H9 (cell line): ENCODE data around the gene YES1. TPM values are rescaled to one million over a fixed set of nuclear protein-coding genes. Genes with fewer than 3 reads are reported as not detected.

Source experiments
- DNase-seq: peaks from one replicate; pipeline ENCODE4 v3.0.0-alpha.2; 2017
- H2AFZ ChIP-seq: one replicate; pipeline ENCODE4 v1.6.1; 2013; ENCODE audit warnings: mild to moderate bottlenecking, low read length, control low read depth, moderate library complexity
- H2AK5ac ChIP-seq: 2 replicates; pipeline ENCODE4 v1.6.1; 2013; ENCODE audit warnings: low read length, control low read depth, mixed read lengths; ENCODE audit not compliant: insufficient read length
- H2BK120ac ChIP-seq: one replicate; pipeline ENCODE4 v1.6.1; 2013; ENCODE audit warnings: low read depth, mild to moderate bottlenecking, low read length, control low read depth, inconsistent platforms; ENCODE audit not compliant: poor library complexity, severe bottlenecking
- H2BK12ac ChIP-seq: 2 replicates; pipeline ENCODE4 v1.6.1; 2013; ENCODE audit warnings: low read length, control low read depth, mixed read lengths, low read depth; ENCODE audit not compliant: insufficient read length
- H2BK15ac ChIP-seq: 2 replicates; pipeline ENCODE4 v1.6.1; 2013; ENCODE audit warnings: low read depth, low read length, control low read depth
- H2BK20ac ChIP-seq: one replicate; pipeline ENCODE4 v1.6.1; 2013; ENCODE audit warnings: low read depth, mild to moderate bottlenecking, low read length, control low read depth, inconsistent platforms; ENCODE audit not compliant: poor library complexity, severe bottlenecking
- H2BK5ac ChIP-seq: 2 replicates; pipeline ENCODE4 v1.6.1; 2013; ENCODE audit warnings: low read length, control low read depth, mixed read lengths; ENCODE audit not compliant: insufficient read length
- H3K14ac ChIP-seq: 2 replicates; pipeline ENCODE4 v1.6.1; 2013; ENCODE audit warnings: low read length, control low read depth; ENCODE audit not compliant: insufficient read depth
- H3K18ac ChIP-seq: 2 replicates; pipeline ENCODE4 v1.6.1; 2013; ENCODE audit warnings: low read depth, mild to moderate bottlenecking, mixed read lengths, low read length, control low read depth; ENCODE audit not compliant: insufficient read length
- H3K23ac ChIP-seq: 2 replicates; pipeline ENCODE4 v1.6.1; 2013; ENCODE audit warnings: low read length, control low read depth, mixed read lengths, low read depth; ENCODE audit not compliant: insufficient read length
- H3K23me2 ChIP-seq: 2 replicates; pipeline ENCODE4 v1.6.1; 2013; ENCODE audit warnings: low read depth, mild to moderate bottlenecking, mixed read lengths, low read length, control low read depth; ENCODE audit not compliant: insufficient read length, poor library complexity, severe bottlenecking
- H3K27ac ChIP-seq: 2 replicates; pipeline ENCODE4 v1.5.1; 2013; ENCODE audit warnings: low read length, control low read depth, mixed read lengths, low read depth; ENCODE audit not compliant: insufficient read length
- H3K27me3 ChIP-seq: 2 replicates; pipeline ENCODE4 v1.6.1; 2013; ENCODE audit warnings: low read length, control low read depth, inconsistent platforms; ENCODE audit not compliant: insufficient read depth
- H3K4ac ChIP-seq: 2 replicates; pipeline ENCODE4 v1.6.1; 2013; ENCODE audit warnings: low read depth, mild to moderate bottlenecking, control low read depth, inconsistent platforms, low read length, moderate library complexity
- H3K4me1 ChIP-seq: 2 replicates; pipeline ENCODE4 v1.6.1; 2013; ENCODE audit warnings: low read length, control low read depth, inconsistent platforms; ENCODE audit not compliant: insufficient read depth
- H3K4me2 ChIP-seq: 2 replicates; pipeline ENCODE4 v1.6.1; 2013; ENCODE audit warnings: low read length, control low read depth, mixed read lengths; ENCODE audit not compliant: insufficient read length, insufficient read depth
- H3K56ac ChIP-seq: 2 replicates; pipeline ENCODE4 v1.6.1; 2013; ENCODE audit warnings: low read depth, mild to moderate bottlenecking, mixed read lengths, low read length, control low read depth; ENCODE audit not compliant: insufficient read length
- H3K79me1 ChIP-seq: 2 replicates; pipeline ENCODE4 v1.6.1; 2013; ENCODE audit warnings: low read depth, mild to moderate bottlenecking, moderate library complexity, low read length, control low read depth, inconsistent platforms; ENCODE audit not compliant: insufficient read depth, poor library complexity, severe bottlenecking
- H3K79me2 ChIP-seq: 2 replicates; pipeline ENCODE4 v1.6.1; 2013; ENCODE audit warnings: low read length, control low read depth, inconsistent platforms; ENCODE audit not compliant: insufficient read depth
- H3K9ac ChIP-seq: 2 replicates; pipeline ENCODE4 v1.6.1; 2013; ENCODE audit warnings: low read length, control low read depth, mixed read lengths; ENCODE audit not compliant: insufficient read length; ENCODE audit errors: extremely low read depth
- H3K9me3 ChIP-seq: one replicate; pipeline ENCODE4 v1.6.1; 2013; ENCODE audit warnings: low read depth, low read length, inconsistent platforms; ENCODE audit not compliant: control insufficient read depth
- H3T11ph ChIP-seq: one replicate; pipeline ENCODE4 v1.6.1; 2013; ENCODE audit warnings: mild to moderate bottlenecking, low read length, control low read depth, inconsistent platforms
- H4K20me1 ChIP-seq: one replicate; pipeline ENCODE4 v1.6.1; 2013; ENCODE audit not compliant: control insufficient read depth, insufficient read length, insufficient read depth
- H4K5ac ChIP-seq: 2 replicates; pipeline ENCODE4 v1.6.1; 2013; ENCODE audit warnings: low read depth, mild to moderate bottlenecking, mixed read lengths, low read length, control low read depth; ENCODE audit not compliant: insufficient read length
- H4K8ac ChIP-seq: replicated peaks from 2 replicates; pipeline ENCODE4 v1.6.1; 2013; ENCODE audit warnings: low read length, control low read depth, mixed read lengths, low read depth; ENCODE audit not compliant: insufficient read length
- H4K91ac ChIP-seq: 2 replicates; pipeline ENCODE4 v1.6.1; 2013; ENCODE audit warnings: low read depth, mild to moderate bottlenecking, moderate library complexity, mixed read lengths, low read length, control low read depth; ENCODE audit not compliant: insufficient read length
- H3K27ac Mint-ChIP-seq, 3 experiments: 2 replicates in 2 of 3; 3 replicates in 1 of 3; pipeline ENCODE4 v1.8.0; 2020 to 2021; ENCODE audit warnings: mixed read lengths in 3 of 3, mild to moderate bottlenecking in 1 of 3, moderate library complexity in 1 of 3
- H3K27me3 Mint-ChIP-seq: 2 replicates; pipeline ENCODE4 v1.8.0; 2021; ENCODE audit warnings: low read depth, mild to moderate bottlenecking, moderate library complexity, mixed read lengths
- H3K36me3 Mint-ChIP-seq, 3 experiments: 2 replicates in 2 of 3; 3 replicates in 1 of 3; pipeline ENCODE4 v1.8.0; 2020 to 2021; ENCODE audit warnings: low read depth in 3 of 3, mixed read lengths in 3 of 3; ENCODE audit not compliant: insufficient read depth in 1 of 3
- H3K4me1 Mint-ChIP-seq, 2 experiments: 2 replicates each; pipeline ENCODE4 v1.8.0; 2020; ENCODE audit warnings: mixed read lengths in 2 of 2
- H3K4me3 Mint-ChIP-seq, 2 experiments: 2 replicates in 1 of 2; 3 replicates in 1 of 2; pipeline ENCODE4 v1.8.0; 2020 to 2021; ENCODE audit warnings: mild to moderate bottlenecking in 2 of 2, mixed read lengths in 2 of 2, moderate library complexity in 1 of 2
- H3K9me3 Mint-ChIP-seq, 2 experiments: 2 replicates in 1 of 2; 3 replicates in 1 of 2; pipeline ENCODE4 v1.8.0; 2020; ENCODE audit warnings: mild to moderate bottlenecking in 2 of 2, mixed read lengths in 2 of 2, moderate library complexity in 1 of 2
- WGBS: extraction: QIAGEN DNeasy Blood & Tissue Kit; methylation state at CpG from one replicate; pipeline ENCODE4 v1.1.7; 2013; ENCODE audit warnings: missing lambda C conversion rate, low lambda C conversion rate, mixed read lengths; ENCODE audit not compliant: insufficient read length; ENCODE audit errors: extremely low coverage; 5-methylcytosine and 5-hydroxymethylcytosine counted together
- total RNA-seq: library from RNA; stranded (reverse); gene quantifications from 2 replicates; pipeline ENCODE4 v1.2.1, GENCODE V29; 2021
- TF ChIP-seq, protein P1 (sequence below): fragments of 200-600 bp; sonication (generic); conservative IDR thresholded peaks from 3 replicates; pipeline ENCODE4 v1.8.0; 2021; ENCODE audit warnings: antibody characterized with exemption, mild to moderate bottlenecking

The YES1 gene
- total RNA-seq, 1 experiment from 2014 or later, result 86.9 TPM

DNA sequence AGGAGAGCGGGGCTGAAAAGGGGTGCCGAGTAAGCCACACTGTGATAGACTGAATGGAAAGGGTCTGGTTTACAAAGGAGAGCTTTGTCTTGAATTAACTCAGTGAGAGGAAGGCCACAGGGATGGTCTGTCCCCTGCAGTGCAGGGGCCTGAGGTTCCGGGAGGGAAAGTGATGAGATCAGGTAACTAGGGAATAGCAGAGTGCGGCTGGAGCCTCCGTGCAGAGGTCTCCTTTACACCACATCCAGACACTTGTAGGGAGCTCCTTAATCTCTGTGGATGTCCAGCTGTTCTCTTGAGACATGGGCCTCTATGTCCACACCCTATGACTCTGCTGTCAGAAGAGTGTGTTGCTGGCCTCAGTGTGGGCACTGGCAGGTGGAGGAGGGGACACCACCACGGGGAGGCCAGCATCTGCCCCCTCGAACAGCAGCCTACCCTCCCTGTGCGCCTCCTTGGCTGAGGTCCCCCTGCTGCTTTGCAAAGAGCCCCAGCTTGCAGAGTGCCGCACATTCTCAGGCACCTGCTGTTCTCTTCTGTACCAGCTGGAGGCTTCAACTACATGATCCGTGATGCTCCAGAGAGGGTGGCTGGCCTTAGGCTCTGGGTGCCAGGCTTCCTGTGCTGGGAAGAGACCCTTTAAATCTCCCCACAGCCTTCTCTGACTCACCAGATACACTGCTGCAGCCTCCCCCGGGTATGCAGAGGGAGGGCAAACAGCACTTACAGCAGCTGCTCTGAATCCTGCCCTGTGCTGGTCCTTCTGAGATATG is 125.5 kb downstream of the YES1 start:
- Mint-ChIP-seq H3K9me3 (no peaks in the 10 kb centered on the region), H3K27ac (peak overlapping the region; percentile 36 to 92 (median 50); a peak in 5 of 7 replicates), H3K4me3 (peak overlapping the region; percentile 10 to 65; a peak in 4 of 5 replicates), H3K4me1 (peaks cover 31 to 33% of the 10 kb centered on the region in 2 experiments), H3K27me3 (peaks cover 16% of the 10 kb centered on the region), H3K36me3 (peaks cover 8 to 37% (median 32%) of the 10 kb centered on the region in 3 experiments)
- H3K79me2 ChIP-seq, result no peaks in the 10 kb centered on the region
- H2AFZ ChIP-seq, result no peak overlapping the region
- no peak overlapping the region for H2BK12ac ChIP-seq
- H3K27ac ChIP-seq, result no peak overlapping the region
- H2BK5ac ChIP-seq, result no peak overlapping the region
- H3T11ph ChIP-seq, result no peak overlapping the region
- H3K23me2 ChIP-seq, result no peaks in the 10 kb centered on the region
- no CpG with 5 or more reads among the region's 11 CpGs for WGBS
- peaks cover 6% of the 10 kb centered on the region; the same call in 1 of the 2 replicates for H3K4me1 ChIP-seq
- H3K4ac ChIP-seq, result no peak overlapping the region
- H4K20me1 ChIP-seq, result no peaks in the 10 kb centered on the region
- H2BK20ac ChIP-seq, result no peak overlapping the region
- H3K18ac ChIP-seq, result no peak overlapping the region
- no peaks in the 10 kb centered on the region for H3K9me3 ChIP-seq
- no peak overlapping the region for H2AK5ac ChIP-seq
- H3K14ac ChIP-seq, result no peak overlapping the region
- TF ChIP-seq, protein P1, sequence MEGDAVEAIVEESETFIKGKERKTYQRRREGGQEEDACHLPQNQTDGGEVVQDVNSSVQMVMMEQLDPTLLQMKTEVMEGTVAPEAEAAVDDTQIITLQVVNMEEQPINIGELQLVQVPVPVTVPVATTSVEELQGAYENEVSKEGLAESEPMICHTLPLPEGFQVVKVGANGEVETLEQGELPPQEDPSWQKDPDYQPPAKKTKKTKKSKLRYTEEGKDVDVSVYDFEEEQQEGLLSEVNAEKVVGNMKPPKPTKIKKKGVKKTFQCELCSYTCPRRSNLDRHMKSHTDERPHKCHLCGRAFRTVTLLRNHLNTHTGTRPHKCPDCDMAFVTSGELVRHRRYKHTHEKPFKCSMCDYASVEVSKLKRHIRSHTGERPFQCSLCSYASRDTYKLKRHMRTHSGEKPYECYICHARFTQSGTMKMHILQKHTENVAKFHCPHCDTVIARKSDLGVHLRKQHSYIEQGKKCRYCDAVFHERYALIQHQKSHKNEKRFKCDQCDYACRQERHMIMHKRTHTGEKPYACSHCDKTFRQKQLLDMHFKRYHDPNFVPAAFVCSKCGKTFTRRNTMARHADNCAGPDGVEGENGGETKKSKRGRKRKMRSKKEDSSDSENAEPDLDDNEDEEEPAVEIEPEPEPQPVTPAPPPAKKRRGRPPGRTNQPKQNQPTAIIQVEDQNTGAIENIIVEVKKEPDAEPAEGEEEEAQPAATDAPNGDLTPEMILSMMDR, result peak; percentile 44; the same call in 2 of the 3 replicates
- no peak overlapping the region for H3K9ac ChIP-seq
- H3K56ac ChIP-seq, result no peak overlapping the region
- peak; percentile 57 for DNase-seq
- H2BK15ac ChIP-seq, result no peak overlapping the region
- no peak overlapping the region for H3K23ac ChIP-seq
- H3K79me1 ChIP-seq, result no peaks in the 10 kb centered on the region
- H4K8ac ChIP-seq, result no peak overlapping the region
- no peak overlapping the region for H2BK120ac ChIP-seq
- no peaks in the 10 kb centered on the region for H3K27me3 ChIP-seq
- H4K5ac ChIP-seq, result no peak overlapping the region
- no peak overlapping the region for H3K4me2 ChIP-seq
- no peak overlapping the region for H4K91ac ChIP-seq
